Measurements from ENCODE around the gene ITGB3.
"Not testable (repeated sequence)": the region's sequence is repeated elsewhere in the genome, so short reads cannot be mapped to it uniquely, and the experiment has no call there.

ITGB3 gene

GRCh38 chr17:47223460-47223859 is 30.2 kb upstream of the ITGB3 start:
- DNase-seq = no peak

DNA sequence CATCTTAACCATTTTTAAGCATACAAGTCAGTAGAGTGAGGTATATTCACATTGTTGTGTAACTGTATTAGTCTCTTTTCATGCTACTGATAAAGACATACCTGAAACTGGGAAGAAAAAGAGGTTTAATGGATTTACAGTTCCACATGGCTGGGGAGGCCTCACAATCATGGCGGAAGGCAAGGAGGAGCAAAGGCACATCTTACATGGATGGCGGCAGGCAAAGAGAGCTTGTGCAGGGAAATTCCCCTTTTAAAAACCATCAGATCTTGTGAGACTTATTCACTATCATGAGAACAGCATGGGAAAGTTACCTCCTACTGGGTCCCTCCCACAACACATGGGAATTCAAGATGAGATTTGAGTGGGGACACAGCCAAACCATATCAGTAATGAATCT is 29.6 kb upstream of the ITGB3 start:
- DNase-seq = not testable (repeated sequence)

DNA sequence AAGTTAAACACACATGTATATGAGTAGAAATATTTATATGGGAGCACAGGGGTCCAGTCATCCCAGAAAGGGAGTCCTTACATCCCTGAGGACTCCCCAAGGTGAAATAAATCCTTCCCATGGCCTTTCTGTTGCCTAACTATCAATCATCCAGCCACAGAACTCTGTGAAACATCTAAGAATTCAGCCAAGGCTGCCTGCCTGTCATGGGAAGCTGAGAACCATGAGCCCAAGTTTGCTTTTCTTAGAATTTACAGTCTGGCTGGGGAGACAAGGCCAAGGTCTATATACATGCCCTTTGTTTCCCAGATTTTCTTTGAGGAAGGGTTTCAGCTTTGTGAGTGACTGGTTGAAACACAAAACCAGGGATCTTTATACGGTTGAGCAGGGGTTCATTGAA is 28.7 kb upstream of the ITGB3 start:
- DNase-seq = no peak

GRCh38 chr17:47225436-47225858 is 28.2 kb upstream of the ITGB3 start:
- DNase-seq = no peak

GRCh38 chr17:47225911-47226688 is 27.5 kb upstream of the ITGB3 start:
- no peak for DNase-seq

GRCh38 chr17:47227862-47228261 is 25.8 kb upstream of the ITGB3 start:
- no peak for DNase-seq

- peak; percentile 84 for DNase-seq
These were observed 23.8 kb upstream of the ITGB3 start for GRCh38 chr17:47229535-47230443.

DNA sequence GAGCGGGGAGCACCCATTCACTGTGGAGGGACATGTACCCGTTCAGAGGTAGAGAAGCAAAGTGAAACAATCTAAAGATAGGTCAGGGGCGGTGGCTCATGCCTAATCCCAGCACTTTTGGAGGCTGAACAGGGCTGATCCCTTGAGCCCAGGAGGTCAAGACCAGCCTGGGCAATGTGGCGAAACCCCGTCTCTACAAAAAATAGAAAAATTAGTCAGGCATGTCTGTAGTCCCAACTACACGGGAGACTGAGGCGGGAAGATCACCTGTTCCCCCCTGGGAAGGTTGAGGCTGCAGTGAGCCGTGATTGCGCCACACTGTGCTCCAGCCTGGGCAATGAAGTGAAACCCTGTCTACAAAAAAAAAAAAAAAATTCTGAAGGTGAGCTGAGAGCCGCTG is 22.8 kb upstream of the ITGB3 start:
- no peak for DNase-seq

GRCh38 chr17:47231334-47231733 is 22.3 kb upstream of the ITGB3 start:
- no peak for DNase-seq

GRCh38 chr17:47231866-47232265 is 21.8 kb upstream of the ITGB3 start:
- DNase-seq = no peak

GRCh38 chr17:47232465-47232864 is 21.2 kb upstream of the ITGB3 start:
- no peak for DNase-seq

GRCh38 chr17:47235506-47235905 is 18.1 kb upstream of the ITGB3 start:
- no peak for DNase-seq

DNA sequence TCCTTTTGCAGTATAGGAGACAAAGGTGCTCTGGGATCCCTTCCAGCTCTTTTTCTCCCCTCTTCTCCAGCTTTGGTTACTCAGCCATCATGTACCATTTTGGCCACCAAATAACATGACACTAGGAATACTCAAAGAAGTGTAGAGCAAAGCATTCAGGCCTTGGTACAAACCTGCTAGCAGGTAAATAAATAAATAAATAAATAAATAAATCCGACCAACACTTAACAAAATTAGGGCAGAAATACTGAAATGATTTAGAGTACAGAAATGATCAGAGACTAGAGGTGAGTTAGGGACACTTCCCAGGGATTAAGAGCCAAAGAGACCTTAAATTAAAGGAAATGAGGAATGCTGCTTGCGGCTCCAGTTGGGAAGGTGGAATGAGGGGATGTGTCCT is 17.7 kb upstream of the ITGB3 start:
- DNase-seq = no peak

DNA sequence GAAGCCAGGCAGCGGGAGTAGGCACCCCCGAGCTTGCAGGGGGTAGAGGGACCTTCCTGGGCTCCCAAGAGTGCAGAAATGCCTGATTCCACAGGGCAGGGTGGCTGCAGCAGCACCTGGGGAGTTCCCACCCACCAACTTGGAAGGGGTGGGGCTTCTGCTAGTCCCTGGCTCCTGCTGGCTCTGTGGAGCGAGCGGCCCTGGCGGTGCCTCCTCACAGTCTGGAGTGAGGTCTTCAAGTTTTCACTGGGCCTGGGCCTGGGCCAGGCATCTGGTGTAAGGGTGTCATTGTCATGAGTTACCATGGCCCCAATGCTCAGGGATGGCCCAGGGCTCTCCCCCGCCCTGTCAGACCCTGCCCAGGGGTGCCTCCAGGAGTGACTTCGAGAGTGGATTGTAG is 15.8 kb upstream of the ITGB3 start:
- no peak for DNase-seq

DNA sequence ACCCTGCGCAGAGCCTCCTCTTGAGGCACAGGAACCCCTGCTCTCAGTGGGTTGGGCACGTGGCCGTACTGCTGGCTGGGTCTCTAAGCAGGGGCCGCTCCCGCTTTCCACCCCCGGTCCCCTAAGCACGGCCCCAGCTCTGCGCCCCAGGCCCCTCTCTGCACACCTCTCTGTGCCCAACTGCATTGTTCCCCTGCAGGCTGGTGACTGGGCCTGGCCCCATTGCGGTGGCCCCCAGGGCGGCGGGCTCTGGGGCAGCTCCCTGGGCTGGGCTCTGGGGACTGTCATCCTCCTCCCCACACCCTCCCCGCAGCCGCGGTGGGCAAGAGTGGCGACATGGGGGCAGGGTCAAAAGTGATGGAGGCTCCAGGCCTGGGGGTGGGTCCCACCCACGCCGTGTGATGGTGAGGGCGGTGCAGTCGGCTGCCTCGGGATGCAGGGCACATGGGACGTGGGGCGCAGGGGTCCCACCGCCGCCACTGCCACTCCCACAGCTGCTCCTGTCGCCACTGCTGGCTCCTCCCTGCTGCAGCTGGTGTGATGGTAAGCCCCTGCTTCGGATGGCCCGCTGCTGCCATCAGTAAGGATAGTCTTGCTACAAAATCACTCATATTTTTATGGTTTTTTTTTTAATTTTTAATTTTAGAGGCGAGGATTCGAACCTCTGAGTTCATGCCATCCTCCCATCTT is 15.2 kb upstream of the ITGB3 start:
- DNase-seq = no peak

DNA sequence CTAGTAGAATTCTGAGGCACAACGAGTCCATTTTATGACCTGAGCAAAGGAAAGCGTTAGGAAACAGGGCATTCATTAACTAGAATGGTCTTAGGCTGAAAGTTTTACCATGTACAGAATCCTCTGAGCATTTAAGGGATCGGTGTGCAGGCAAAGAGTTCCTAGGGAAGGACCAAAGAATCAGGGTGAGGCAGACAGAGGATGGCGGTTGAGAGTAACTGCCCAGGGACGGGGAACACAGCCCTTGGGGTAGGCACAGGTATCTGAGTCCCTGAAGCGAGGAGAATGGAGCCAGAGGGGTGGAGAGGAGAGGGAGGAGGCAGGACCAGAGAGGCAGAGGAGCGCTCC is 14.0 kb upstream of the ITGB3 start:
- DNase-seq = no peak

DNA sequence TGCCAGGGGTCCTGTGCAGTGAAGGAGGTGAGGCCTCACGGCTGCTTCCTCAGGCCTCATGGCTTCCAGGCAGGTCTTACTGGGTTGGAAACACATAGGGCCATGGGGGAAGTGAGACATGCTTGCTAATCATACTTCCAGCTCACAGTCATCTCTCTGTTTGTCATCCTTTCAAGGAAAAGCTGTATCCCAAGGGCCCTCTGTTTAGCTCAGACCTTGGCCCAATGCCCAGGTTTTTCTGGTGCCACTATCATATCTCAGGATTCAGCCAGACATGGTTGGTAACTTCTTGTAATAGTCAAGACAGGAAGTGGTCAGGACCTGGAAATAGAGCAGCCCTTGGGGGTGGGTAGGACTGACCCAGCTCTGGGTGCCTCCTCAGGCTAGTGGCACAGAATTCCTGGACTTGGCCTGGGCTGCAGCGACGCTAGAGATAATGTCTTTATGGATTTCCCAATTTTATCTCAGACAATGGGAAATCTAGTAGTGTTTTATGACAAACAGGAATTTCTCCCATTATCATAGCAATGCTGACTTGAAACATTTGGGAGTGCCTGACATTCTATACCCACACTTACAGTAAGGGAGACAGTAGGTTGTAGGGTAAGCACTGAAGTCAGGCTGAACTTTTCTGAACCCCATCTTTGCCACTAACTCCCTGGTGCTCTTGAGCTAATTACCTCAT is 13.5 kb upstream of the ITGB3 start:
- no peak for DNase-seq

- no peak for DNase-seq
These were observed 12.8 kb upstream of the ITGB3 start for GRCh38 chr17:47240806-47241205.

DNA sequence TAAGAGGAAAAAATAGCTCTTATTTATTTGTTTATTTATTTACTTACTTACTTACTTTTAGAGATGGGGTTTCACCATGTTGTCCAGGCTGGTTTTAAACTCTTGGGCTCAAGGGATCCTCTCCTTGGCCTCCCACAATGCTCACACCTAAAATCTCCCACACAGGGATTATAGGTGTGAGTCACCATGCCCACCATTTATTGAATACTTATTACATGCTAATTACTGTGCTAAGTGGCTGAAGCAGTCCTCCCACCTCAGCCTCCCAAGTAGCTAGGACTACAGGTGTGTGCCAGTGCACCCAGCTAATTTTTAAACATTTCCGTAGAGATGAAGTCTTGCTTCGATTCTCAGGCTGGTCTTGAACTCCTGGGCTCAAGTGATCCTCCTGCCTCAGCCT is 11.0 kb upstream of the ITGB3 start:
- DNase-seq = no peak

- DNase-seq = no peak
These were observed 9.7 kb upstream of the ITGB3 start for GRCh38 chr17:47243737-47244598.

DNA sequence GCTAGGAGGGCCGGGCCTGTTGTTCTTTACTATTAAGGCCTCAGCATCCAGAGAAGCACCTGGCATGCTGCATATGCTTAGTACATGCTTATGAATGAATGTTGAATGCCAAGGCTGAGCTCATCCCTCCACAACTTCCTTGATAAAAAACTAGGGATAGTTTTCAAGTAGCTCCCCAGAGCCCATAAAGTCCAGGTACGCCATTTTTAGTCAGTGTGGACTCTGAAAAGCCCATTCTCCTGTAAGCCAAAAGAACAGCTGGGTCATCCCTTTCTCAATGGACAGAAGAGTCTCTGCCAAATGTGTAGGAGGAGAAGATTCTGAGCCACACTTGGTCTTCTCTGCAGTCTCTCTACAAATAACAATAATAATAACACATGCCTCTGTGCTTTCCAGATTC is 8.9 kb upstream of the ITGB3 start:
- DNase-seq = no peak

- no peak for DNase-seq
These were observed 7.5 kb upstream of the ITGB3 start for GRCh38 chr17:47246120-47246519.

Measured in activated CD4-positive, alpha-beta T cell treated with anti-CD3 and anti-CD28 coated beads, Interleukin-10, Interleukin-2, amounts not matched to agents 100 ng/mL and 50 ng/mL, durations not matched to agents 16 hours and 8 hours (primary cell).